ENCODE measurements around the gene DENND10. TPM values are rescaled to one million over a fixed set of nuclear protein-coding genes. Genes with fewer than 3 reads are reported as not detected.
A peak's percentile ranks its signal among the peaks of the same experiment; 100 is the strongest.

DENND10 gene, protein sequence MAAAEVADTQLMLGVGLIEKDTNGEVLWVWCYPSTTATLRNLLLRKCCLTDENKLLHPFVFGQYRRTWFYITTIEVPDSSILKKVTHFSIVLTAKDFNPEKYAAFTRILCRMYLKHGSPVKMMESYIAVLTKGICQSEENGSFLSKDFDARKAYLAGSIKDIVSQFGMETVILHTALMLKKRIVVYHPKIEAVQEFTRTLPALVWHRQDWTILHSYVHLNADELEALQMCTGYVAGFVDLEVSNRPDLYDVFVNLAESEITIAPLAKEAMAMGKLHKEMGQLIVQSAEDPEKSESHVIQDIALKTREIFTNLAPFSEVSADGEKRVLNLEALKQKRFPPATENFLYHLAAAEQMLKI
- total RNA-seq, result 10 to 100 TPM; 25.7 to 59.5 (median 43.7) TPM

- Histone ChIP-seq H3K36me3 (peaks cover 0 to 10% of the 10 kb centered on the region in 2 donors), H3K4me1 (peaks cover 8% of the 10 kb centered on the region in 2 donors), H3K9me3 (no peaks in the 10 kb centered on the region), H3K27ac (peak within 1 kb of the TSS; percentile 72 to 86 (median 84)), H3K4me3 (peak within 1 kb of the TSS; percentile 60 to 89 (median 79)), H3K27me3 (no peaks in the 10 kb centered on the region)
- intact Hi-C loops (cut with DNase I; ENCODE audit: low total_unique reads), result loop anchor here (1.0 to 2.0 kb wide), 2 partner anchors 23 to 61 kb away; partner anchors contain the start of gene SFXN4
- peak; percentile 87 for TF ChIP-seq POLR2A (IDR thresholded peaks at IDR 0.05)
- peak in 1 of 5 experiments; percentile 20 for TF ChIP-seq CTCF (IDR thresholded peaks at IDR 0.05 in 4 of 5, conservative IDR thresholded peaks at IDR 0.05 in 1 of 5)
- in situ Hi-C loops (cut with MboI; ENCODE audit: low sequenced_read_pairs in 4 of 4), result no loop called here
- DNase-seq, result peak; percentile 72 to 73
- peak; percentile 86 to 90 for ATAC-seq
Observed at GRCh38 chr10:119103903-119104653, at the start of gene DENND10. DENND10 (plus strand) TSS chr10:119104113; CDS start chr10:119104143, 30 bp downstream.

DNA sequence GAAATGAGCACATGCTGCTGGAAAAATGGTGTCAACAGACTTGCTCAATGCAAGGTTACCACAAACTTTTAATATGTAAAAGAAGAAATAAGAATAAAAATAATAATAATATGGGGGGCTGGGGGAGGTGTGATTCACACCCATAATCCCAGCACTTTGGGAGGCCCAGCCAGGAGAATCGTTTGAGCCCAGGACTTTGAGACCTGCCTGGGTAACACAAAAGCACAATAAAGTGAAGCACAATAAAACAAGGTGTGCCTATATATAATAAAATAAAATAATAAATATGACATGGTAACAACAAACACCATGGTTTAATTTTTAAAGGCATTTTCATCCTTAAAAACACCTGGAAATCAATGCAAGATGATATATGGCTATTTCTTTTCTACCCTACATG is 48.4 kb upstream of the DENND10 start:
- intact Hi-C loops (cut with DNase I; ENCODE audit: low total_unique reads) (no loop called here), in situ Hi-C loops (cut with MboI; ENCODE audit: low sequenced_read_pairs in 4 of 4) (no loop called here)
- H3K36me3 ChIP-seq, result peaks cover 4 to 100% of the 10 kb centered on the region in 2 donors
- ATAC-seq, result no peak
- H3K27ac ChIP-seq, result no peak overlapping the region
- H3K4me1 ChIP-seq, result no peaks in the 10 kb centered on the region
- H3K9me3 ChIP-seq, result no peaks in the 10 kb centered on the region
- DNase-seq, result no peak
- no peak overlapping the region for H3K4me3 ChIP-seq
- H3K27me3 ChIP-seq, result no peaks in the 10 kb centered on the region
- TF ChIP-seq POLR2A (IDR thresholded peaks at IDR 0.05) (no peak), CTCF (IDR thresholded peaks at IDR 0.05 in 4 of 5, conservative IDR thresholded peaks at IDR 0.05 in 1 of 5) (no peak)

GRCh38 chr10:119058010-119058409 is 45.9 kb upstream of the DENND10 start:
- Histone ChIP-seq H3K4me3 (no peak overlapping the region), H3K9me3 (no peaks in the 10 kb centered on the region), H3K36me3 (peaks cover 4 to 92% of the 10 kb centered on the region in 2 donors), H3K27me3 (no peaks in the 10 kb centered on the region), H3K27ac (no peak overlapping the region), H3K4me1 (no peaks in the 10 kb centered on the region)
- no peak for TF ChIP-seq POLR2A (IDR thresholded peaks at IDR 0.05)
- no peak for TF ChIP-seq CTCF (IDR thresholded peaks at IDR 0.05 in 4 of 5, conservative IDR thresholded peaks at IDR 0.05 in 1 of 5)
- no peak for ATAC-seq
- intact Hi-C loops (cut with DNase I; ENCODE audit: low total_unique reads), result no loop called here
- no peak for DNase-seq
- in situ Hi-C loops (cut with MboI; ENCODE audit: low sequenced_read_pairs in 4 of 4), result no loop called here

GRCh38 chr10:119059557-119059956 is 44.4 kb upstream of the DENND10 start:
- H3K36me3 ChIP-seq, result peaks cover 6 to 92% of the 10 kb centered on the region in 2 donors
- in situ Hi-C loops (cut with MboI; ENCODE audit: low sequenced_read_pairs in 4 of 4) (no loop called here), intact Hi-C loops (cut with DNase I; ENCODE audit: low total_unique reads) (no loop called here)
- TF ChIP-seq CTCF (IDR thresholded peaks at IDR 0.05 in 4 of 5, conservative IDR thresholded peaks at IDR 0.05 in 1 of 5) (no peak), POLR2A (IDR thresholded peaks at IDR 0.05) (no peak)
- no peak overlapping the region for H3K4me3 ChIP-seq
- no peaks in the 10 kb centered on the region for H3K9me3 ChIP-seq
- H3K4me1 ChIP-seq, result no peaks in the 10 kb centered on the region
- no peak for ATAC-seq
- H3K27me3 ChIP-seq, result no peaks in the 10 kb centered on the region
- no peak for DNase-seq
- no peak overlapping the region for H3K27ac ChIP-seq

Measured in gastrocnemius medialis (tissue), 4 donors.